ENCODE measurements around the gene MALL.
"Not testable (repeated sequence)": the region's sequence is repeated elsewhere in the genome, so short reads cannot be mapped to it uniquely, and the experiment has no call there.

MALL gene

DNA sequence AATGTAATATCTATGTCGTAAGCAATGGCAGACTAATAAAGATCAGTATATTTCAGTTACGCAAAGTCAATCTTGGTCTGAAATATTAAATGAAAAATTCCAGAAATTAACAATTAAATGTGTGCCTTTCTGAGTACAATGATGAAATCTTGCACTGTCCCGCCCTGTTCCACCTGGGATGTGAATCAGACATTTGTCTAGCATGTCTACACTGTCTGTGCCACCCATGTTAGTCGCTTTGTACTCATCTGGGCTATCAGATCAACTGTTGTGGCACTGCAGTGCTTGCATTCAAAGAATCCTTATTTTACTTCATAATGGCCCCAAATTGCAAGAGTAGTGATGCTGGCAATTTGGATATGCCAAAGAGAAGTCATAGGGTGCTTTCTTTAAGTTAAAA lies 25.5 kb downstream of the MALL start:
- H3K27ac ChIP-seq (ENCODE audit: low read length); H3K27me3 ChIP-seq (ENCODE audit: control insufficient read depth, insufficient read depth, low read length); H3K9ac ChIP-seq (ENCODE audit: low read length); H3K9me3 ChIP-seq (ENCODE audit: control insufficient read depth, low read depth, low read length); H3K4me1 ChIP-seq (ENCODE audit: control insufficient read depth, low read depth, low read length); H3K36me3 ChIP-seq (ENCODE audit: control insufficient read depth, low read depth, low read length); H3K4me3 ChIP-seq (ENCODE audit: low read length): not testable (repeated sequence)

DNA sequence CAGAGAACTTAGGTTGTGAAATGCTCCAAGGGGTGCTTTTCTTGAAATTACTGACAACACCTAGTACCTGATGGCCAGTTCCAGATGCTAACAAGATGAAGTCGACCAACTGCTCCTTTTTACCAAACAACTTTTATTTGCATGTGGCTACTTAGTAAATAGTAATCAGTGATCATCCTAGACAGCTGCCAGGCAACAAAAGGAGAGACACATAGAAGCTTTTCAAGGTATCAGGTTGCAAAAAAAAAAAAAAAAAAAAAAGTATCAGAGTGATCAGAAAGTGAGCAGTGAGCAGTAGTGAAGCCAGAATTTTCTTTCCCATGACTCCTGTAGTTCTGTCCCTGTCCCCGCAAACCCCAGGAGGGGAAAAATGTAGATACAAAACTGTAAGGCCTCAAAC lies 31.9 kb downstream of the MALL start:
- H3K9me3 ChIP-seq (ENCODE audit: control insufficient read depth, low read depth, low read length); H3K27me3 ChIP-seq (ENCODE audit: control insufficient read depth, insufficient read depth, low read length); H3K9ac ChIP-seq (ENCODE audit: low read length); H3K36me3 ChIP-seq (ENCODE audit: control insufficient read depth, low read depth, low read length); H3K4me3 ChIP-seq (ENCODE audit: low read length); H3K27ac ChIP-seq (ENCODE audit: low read length); H3K4me1 ChIP-seq (ENCODE audit: control insufficient read depth, low read depth, low read length): not testable (repeated sequence)

DNA sequence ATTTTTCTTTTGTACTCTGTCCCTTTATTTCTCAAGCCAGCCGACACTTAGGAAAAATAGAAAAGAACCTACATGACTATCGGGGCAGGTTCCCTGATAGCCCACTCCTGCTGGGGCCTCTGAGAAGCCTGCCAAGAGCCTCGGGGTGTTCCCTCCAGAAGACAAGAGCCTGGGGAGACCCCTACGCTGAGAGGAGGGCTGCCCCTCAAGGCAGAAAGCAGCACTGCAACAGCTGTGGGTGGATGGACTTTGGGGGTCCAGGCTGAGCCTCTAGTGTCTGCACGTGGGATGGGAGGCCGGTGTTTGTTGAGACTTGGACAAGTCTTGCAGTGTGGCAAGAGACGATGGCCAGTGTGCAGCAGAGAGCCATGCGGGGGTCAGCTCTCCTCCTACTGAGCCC lies 32.5 kb downstream of the MALL start:
- H3K9ac ChIP-seq (ENCODE audit: low read length); H3K27ac ChIP-seq (ENCODE audit: low read length); H3K36me3 ChIP-seq (ENCODE audit: control insufficient read depth, low read depth, low read length); H3K4me3 ChIP-seq (ENCODE audit: low read length); H3K4me1 ChIP-seq (ENCODE audit: control insufficient read depth, low read depth, low read length); H3K27me3 ChIP-seq (ENCODE audit: control insufficient read depth, insufficient read depth, low read length); H3K9me3 ChIP-seq (ENCODE audit: control insufficient read depth, low read depth, low read length): not testable (repeated sequence)

- not testable (repeated sequence) for H3K9me3 ChIP-seq (ENCODE audit: control insufficient read depth, low read depth, low read length); H3K36me3 ChIP-seq (ENCODE audit: control insufficient read depth, low read depth, low read length); H3K4me1 ChIP-seq (ENCODE audit: control insufficient read depth, low read depth, low read length); H3K4me3 ChIP-seq (ENCODE audit: low read length); H3K27me3 ChIP-seq (ENCODE audit: control insufficient read depth, insufficient read depth, low read length); H3K27ac ChIP-seq (ENCODE audit: low read length); H3K9ac ChIP-seq (ENCODE audit: low read length)
Observed at GRCh38 chr2:110078104-110078503, 37.5 kb downstream of the MALL start.

GRCh38 chr2:110075896-110076295 lies 39.7 kb downstream of the MALL start:
- not testable (repeated sequence) for H3K27ac ChIP-seq (ENCODE audit: low read length); H3K9me3 ChIP-seq (ENCODE audit: control insufficient read depth, low read depth, low read length); H3K9ac ChIP-seq (ENCODE audit: low read length); H3K4me1 ChIP-seq (ENCODE audit: control insufficient read depth, low read depth, low read length); H3K27me3 ChIP-seq (ENCODE audit: control insufficient read depth, insufficient read depth, low read length); H3K36me3 ChIP-seq (ENCODE audit: control insufficient read depth, low read depth, low read length); H3K4me3 ChIP-seq (ENCODE audit: low read length)

DNA sequence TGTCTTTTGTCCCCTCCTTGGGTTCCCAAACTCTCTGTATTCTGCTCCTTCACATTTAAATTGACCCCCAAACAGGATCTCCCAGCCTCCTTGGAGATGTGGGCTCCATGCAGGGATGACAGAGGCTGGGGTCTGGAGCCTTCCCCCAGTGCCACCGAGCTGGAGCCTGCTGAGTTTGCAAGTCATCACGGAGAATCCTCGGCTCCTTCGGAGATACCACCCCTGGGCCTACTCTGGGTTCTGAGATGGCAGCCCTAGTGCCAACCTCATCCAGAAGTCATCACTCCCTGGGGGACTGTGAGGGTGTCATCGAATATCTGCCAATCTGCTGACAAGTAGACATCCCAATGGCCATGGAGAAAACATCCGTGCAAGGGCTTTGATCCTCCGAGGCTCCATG lies 45.8 kb downstream of the MALL start:
- H3K36me3 ChIP-seq (ENCODE audit: control insufficient read depth, low read depth, low read length); H3K9ac ChIP-seq (ENCODE audit: low read length); H3K27ac ChIP-seq (ENCODE audit: low read length); H3K4me1 ChIP-seq (ENCODE audit: control insufficient read depth, low read depth, low read length); H3K27me3 ChIP-seq (ENCODE audit: control insufficient read depth, insufficient read depth, low read length); H3K9me3 ChIP-seq (ENCODE audit: control insufficient read depth, low read depth, low read length); H3K4me3 ChIP-seq (ENCODE audit: low read length): not testable (repeated sequence)

GRCh38 chr2:110068153-110068552 lies 47.5 kb downstream of the MALL start:
- H3K4me3 ChIP-seq (ENCODE audit: low read length); H3K27ac ChIP-seq (ENCODE audit: low read length); H3K4me1 ChIP-seq (ENCODE audit: control insufficient read depth, low read depth, low read length); H3K27me3 ChIP-seq (ENCODE audit: control insufficient read depth, insufficient read depth, low read length); H3K36me3 ChIP-seq (ENCODE audit: control insufficient read depth, low read depth, low read length); H3K9me3 ChIP-seq (ENCODE audit: control insufficient read depth, low read depth, low read length); H3K9ac ChIP-seq (ENCODE audit: low read length): not testable (repeated sequence)

GRCh38 chr2:110062332-110062731 lies 53.3 kb downstream of the MALL start:
- H3K4me3 ChIP-seq (ENCODE audit: low read length); H3K27ac ChIP-seq (ENCODE audit: low read length); H3K9ac ChIP-seq (ENCODE audit: low read length): not testable (repeated sequence)

GRCh38 chr2:110060550-110060949 lies 55.1 kb downstream of the MALL start:
- not testable (repeated sequence) for H3K4me1 ChIP-seq (ENCODE audit: control insufficient read depth, low read depth, low read length); H3K4me3 ChIP-seq (ENCODE audit: low read length); H3K36me3 ChIP-seq (ENCODE audit: control insufficient read depth, low read depth, low read length); H3K9me3 ChIP-seq (ENCODE audit: control insufficient read depth, low read depth, low read length); H3K27me3 ChIP-seq (ENCODE audit: control insufficient read depth, insufficient read depth, low read length); H3K27ac ChIP-seq (ENCODE audit: low read length); H3K9ac ChIP-seq (ENCODE audit: low read length)

More at GRCh38 chr2:110062332-110062731, 53.3 kb downstream of the MALL start:
- H3K36me3 ChIP-seq (ENCODE audit: control insufficient read depth, low read depth, low read length); H3K27me3 ChIP-seq (ENCODE audit: control insufficient read depth, insufficient read depth, low read length); H3K9me3 ChIP-seq (ENCODE audit: control insufficient read depth, low read depth, low read length); H3K4me1 ChIP-seq (ENCODE audit: control insufficient read depth, low read depth, low read length): not testable (repeated sequence)

DNA sequence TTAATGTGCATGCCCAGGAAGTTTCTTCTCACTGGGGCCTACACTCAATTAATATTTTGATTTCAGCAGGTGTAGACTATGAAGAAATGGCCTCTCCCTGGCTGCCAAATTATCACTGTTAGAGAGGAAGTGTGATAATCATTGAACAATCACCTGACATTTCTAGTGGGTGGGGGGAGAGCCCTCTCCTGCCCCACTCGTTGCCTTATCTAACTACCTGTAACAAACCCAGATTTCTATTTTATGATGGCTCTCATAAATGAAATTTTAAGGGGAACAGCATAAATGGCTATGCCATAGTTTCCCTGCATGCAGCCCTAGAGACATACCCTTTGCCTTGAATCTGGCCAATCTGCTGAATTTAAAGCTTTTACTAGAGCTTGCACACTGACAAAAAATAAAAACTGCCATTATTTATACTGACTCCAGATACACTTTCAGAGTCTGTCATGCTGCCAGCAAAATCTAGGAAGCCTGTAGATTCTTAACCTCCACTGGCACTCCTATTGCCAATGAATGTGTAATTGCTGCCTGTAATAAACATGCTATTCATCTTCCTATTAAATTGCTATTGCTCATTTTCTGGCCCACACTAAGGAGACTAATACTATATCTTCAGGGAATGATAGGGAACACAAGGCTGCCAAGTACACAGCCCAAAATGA lies 55.8 kb downstream of the MALL start:
- not testable (repeated sequence) for H3K27me3 ChIP-seq (ENCODE audit: control insufficient read depth, insufficient read depth, low read length); H3K36me3 ChIP-seq (ENCODE audit: control insufficient read depth, low read depth, low read length); H3K9me3 ChIP-seq (ENCODE audit: control insufficient read depth, low read depth, low read length); H3K4me3 ChIP-seq (ENCODE audit: low read length); H3K27ac ChIP-seq (ENCODE audit: low read length); H3K4me1 ChIP-seq (ENCODE audit: control insufficient read depth, low read depth, low read length); H3K9ac ChIP-seq (ENCODE audit: low read length)

DNA sequence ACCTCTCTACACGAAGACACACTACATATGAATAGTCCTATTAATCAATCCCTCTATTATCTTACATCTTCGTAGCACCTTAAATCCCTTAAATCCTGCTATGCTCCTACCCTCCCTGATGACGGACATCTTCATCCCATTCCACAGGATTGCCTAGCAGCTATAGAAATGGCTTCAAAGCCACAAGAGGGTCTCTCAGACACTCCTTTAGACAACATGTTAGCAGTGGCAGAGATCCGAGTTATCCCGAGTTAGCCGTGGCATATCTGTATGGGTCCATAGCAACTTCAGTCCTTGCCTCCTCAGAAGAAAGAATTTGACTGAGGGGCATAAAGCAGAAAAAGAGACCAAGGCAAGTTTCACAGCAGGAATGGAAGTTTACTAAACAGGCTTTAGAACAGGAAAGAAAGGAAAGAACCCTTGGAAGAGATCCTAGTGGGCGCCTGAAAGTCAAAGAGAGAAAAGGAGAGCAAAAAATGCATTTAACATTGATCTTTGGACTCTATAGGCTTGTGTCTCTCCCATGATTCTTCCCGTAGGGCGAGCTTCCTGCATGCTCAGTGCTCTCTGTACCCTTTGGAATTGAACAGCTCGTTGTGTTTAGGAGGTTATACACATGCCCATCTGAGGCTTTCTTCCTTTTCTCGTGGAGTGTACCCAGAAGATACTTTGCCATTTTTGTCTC lies 56.5 kb downstream of the MALL start:
- H3K9me3 ChIP-seq (ENCODE audit: control insufficient read depth, low read depth, low read length); H3K27me3 ChIP-seq (ENCODE audit: control insufficient read depth, insufficient read depth, low read length); H3K4me1 ChIP-seq (ENCODE audit: control insufficient read depth, low read depth, low read length); H3K4me3 ChIP-seq (ENCODE audit: low read length); H3K9ac ChIP-seq (ENCODE audit: low read length); H3K36me3 ChIP-seq (ENCODE audit: control insufficient read depth, low read depth, low read length); H3K27ac ChIP-seq (ENCODE audit: low read length): not testable (repeated sequence)

- H3K27me3 ChIP-seq (ENCODE audit: control insufficient read depth, insufficient read depth, low read length); H3K9ac ChIP-seq (ENCODE audit: low read length); H3K36me3 ChIP-seq (ENCODE audit: control insufficient read depth, low read depth, low read length): not testable (repeated sequence)
Observed at GRCh38 chr2:110058034-110058433, 57.6 kb downstream of the MALL start.

More at GRCh38 chr2:110058034-110058433, 57.6 kb downstream of the MALL start:
- H3K4me1 ChIP-seq (ENCODE audit: control insufficient read depth, low read depth, low read length); H3K4me3 ChIP-seq (ENCODE audit: low read length); H3K27ac ChIP-seq (ENCODE audit: low read length); H3K9me3 ChIP-seq (ENCODE audit: control insufficient read depth, low read depth, low read length): not testable (repeated sequence)
